ENCODE measurements around the gene ACMSD.

GRCh38 chr2:134917360-134917865 lies 79.0 kb downstream of the ACMSD start:
- TF ChIP-seq, protein P1, sequence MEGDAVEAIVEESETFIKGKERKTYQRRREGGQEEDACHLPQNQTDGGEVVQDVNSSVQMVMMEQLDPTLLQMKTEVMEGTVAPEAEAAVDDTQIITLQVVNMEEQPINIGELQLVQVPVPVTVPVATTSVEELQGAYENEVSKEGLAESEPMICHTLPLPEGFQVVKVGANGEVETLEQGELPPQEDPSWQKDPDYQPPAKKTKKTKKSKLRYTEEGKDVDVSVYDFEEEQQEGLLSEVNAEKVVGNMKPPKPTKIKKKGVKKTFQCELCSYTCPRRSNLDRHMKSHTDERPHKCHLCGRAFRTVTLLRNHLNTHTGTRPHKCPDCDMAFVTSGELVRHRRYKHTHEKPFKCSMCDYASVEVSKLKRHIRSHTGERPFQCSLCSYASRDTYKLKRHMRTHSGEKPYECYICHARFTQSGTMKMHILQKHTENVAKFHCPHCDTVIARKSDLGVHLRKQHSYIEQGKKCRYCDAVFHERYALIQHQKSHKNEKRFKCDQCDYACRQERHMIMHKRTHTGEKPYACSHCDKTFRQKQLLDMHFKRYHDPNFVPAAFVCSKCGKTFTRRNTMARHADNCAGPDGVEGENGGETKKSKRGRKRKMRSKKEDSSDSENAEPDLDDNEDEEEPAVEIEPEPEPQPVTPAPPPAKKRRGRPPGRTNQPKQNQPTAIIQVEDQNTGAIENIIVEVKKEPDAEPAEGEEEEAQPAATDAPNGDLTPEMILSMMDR (IDR thresholded peaks at IDR 0.05 in 4 of 5, conservative IDR thresholded peaks at IDR 0.05 in 1 of 5), result no peak
- no peak for TF ChIP-seq POLR2A (IDR thresholded peaks at IDR 0.05)

Measured in gastrocnemius medialis (tissue), 4 donors.